GM21737 (cell line): Measurements from ENCODE around the gene SPDYA.

ENCODE experiments used
- ATAC-seq: cut with Tn5 transposase; IDR thresholded peaks from one replicate; pipeline ENCODE4 v1.9.1; 2021; ENCODE audit warnings: mild to moderate bottlenecking, moderate library complexity; ENCODE audit not compliant: unreplicated experiment

SPDYA gene

DNA sequence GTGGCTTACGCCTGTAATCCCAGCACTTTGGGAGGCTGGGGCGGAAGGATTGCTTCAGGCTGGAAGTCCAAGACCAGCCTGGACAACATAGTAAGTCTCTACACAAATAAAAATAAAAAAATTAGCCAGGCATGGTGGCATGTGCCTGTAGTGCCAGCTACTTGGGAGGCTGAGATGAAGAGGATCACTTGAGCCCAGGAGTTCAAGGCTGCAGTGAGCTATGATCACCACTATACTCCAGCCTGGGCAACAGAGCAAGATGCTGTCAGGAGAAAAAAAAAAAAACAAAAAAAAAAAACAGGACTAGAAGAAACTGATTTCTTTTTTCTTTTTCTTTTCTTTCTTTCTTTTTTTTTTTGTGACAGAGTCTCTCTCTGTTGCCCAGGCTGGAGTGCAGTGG is 13.6 kb downstream of the SPDYA start:
- no peak for ATAC-seq

GRCh38 chr2:28824870-28825269 is 14.2 kb downstream of the SPDYA start:
- no peak for ATAC-seq

DNA sequence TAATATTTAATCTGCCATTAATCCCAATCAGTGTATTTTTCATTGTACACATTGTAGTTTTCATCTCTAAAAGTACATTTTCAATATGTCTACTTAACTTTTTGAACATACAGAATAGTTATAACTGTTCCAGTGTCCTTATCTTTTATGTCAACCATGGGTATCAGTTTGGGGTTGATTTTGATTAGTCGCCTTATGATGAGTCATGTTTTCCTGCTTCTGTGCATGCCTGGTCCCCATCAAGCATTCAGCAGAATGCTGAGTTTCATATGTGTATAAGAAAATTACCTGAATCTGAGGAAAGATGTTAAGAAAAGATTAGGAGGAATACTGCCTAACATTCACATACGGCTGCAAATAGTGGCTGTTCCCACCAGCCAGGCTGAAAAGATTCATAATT is 17.7 kb downstream of the SPDYA start:
- no peak for ATAC-seq

DNA sequence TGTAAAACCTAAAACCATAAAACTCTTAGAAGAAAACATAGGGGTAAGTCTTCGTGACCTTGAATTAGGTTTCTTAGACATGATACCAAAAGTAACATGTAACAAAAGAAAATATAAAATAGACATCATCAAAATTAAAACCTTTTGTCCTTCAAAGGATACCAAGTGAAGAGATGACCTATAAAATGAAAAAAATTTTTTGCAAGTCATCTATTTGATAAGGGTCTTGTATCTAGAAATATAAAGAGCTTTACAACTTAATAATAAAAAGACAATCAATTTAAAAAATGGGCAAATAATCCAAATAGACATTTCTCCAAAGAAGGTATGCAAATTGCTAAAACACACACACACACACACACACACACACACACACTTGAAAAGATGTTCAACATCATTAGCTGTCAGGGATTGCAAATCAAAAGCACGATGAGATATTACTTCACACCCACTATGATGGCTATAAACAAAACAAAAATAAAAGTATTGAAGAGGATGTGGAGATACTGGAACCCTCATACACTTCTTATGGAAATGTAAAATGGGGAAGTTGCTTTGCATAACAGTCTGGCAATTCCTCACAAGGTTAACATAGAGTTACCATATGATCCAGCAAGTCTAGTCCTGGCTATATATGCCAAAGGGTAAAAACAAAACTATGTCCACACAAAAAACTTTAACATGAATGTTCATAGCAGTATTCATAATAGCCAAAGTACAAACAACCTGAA is 23.3 kb downstream of the SPDYA start:
- ATAC-seq, result no peak

- ATAC-seq, result no peak
Measured at GRCh38 chr2:28835781-28836180, 25.1 kb downstream of the SPDYA start.

DNA sequence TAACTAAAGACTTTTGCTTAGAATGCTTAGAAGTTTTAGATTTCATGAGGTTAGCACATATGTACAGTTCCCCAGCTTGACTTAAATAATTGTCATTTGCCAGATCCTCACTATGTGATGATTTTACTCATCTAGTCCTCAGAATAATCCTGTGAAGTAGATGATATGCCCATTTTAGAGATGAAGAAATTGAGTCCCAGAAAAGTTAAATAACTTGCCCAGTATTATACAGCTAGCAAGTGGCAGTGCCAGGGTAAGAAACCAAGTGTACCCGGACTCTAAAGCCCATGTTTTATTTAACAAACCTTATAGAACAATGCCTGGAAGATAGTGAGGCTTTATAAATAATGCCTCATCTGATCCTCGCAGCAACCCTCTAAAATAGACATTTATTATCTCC is 28.3 kb downstream of the SPDYA start:
- no peak for ATAC-seq

- no peak for ATAC-seq
Measured at GRCh38 chr2:28842042-28842441, 31.4 kb downstream of the SPDYA start.

- ATAC-seq, result no peak
Measured at GRCh38 chr2:28855193-28855592, 44.6 kb downstream of the SPDYA start.

- ATAC-seq, result no peak
Measured at GRCh38 chr2:28855977-28856376, 45.3 kb downstream of the SPDYA start.

GRCh38 chr2:28868611-28869010 is 58.0 kb downstream of the SPDYA start:
- ATAC-seq, result no peak

DNA sequence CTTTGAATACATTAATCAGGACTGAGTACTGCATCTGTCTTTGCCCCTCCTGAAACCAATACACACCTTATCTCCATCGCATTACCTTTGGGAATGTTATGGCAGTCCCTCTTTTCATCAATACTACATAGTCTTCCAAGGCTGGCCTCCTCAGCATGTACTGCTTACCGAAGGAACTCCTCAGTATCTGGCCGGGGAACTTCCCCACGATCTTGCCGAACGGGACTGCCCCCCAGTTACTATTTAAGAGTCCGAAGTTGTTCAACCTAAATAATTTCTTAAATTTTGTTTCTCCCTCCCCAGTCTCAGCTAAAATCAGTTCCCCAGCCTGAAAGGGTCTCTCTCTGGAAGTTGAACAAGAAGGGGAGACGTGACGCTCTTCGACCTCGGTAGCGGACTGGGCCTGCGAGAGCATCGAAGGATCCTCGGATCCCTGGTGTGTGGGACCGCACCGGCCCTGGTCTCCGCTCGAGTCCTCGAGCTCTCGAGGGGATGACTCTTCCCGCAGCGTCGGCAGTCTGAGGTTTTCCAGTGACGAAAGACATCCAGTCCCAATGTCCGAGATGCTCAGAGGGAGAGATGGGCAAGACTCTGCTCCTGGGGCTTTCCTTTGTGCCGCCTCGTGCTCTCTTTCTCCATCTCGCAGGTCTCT is 59.0 kb downstream of the SPDYA start:
- peak; percentile 21 for ATAC-seq

DNA sequence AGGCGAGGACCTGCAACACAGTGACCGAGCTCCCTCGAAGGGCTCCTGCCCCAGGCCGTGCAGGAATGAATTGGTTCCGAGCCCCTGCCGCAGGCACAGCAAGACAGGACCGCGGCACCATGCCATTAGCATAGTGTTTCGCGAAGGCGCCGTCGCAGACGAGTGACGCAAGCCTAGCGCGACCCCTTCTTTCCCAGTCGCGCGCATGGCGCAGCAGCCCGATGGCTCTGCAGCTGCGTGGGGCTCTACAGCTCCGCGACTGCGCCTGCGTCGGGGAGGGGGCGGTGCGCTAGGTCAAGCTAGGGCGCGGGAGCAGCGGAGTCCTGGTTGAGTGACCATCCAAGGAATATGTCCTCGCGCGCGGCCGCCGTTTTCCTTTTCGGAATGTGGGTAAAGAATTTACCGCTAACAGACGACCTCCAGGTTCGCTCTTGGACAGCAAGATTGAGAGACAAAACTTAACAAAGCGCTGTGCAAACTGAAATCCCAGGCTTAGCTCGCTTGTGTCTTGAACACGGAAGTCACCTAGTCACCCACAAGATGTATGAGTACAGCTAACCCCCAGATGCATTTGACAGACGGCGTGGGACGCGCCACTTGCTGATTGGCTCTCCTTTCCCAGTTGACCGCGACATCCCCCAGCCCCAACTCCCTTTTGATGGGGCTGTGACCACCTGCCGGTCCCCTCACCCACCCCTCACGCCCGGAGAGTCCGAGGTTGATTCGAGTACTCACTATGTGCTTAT is 59.7 kb downstream of the SPDYA start, which contains the start of gene TRMT61B:
Gene TRMT61B, minus strand, starts transcription at position 164 of the 746 bp plus-strand sequence. Its CDS starts 32 bp downstream, at position 132.
- peak; percentile 95 for ATAC-seq

DNA sequence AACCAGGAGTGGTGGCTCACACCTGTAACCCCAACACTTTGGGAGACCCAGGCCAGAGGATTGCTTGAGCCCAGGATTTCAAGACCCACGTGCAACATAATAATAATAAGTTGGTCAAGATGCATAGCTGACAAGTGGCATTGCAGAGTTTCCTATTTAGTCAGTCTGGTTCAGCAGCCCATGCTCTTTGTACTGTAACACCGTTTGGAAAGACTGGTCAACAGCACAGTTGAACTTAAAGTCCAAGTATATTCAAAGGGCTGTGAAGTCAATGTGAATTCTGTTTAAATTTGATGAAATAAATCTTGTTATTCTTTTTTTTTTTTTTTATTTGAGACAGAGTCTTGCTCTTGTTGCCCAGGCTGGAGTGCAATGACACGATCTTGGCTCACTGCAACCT is 61.0 kb downstream of the SPDYA start:
- ATAC-seq, result no peak

GRCh38 chr2:28880193-28880592 is 69.6 kb downstream of the SPDYA start:
- ATAC-seq, result no peak

- no peak for ATAC-seq
Measured at GRCh38 chr2:28893488-28893887, 82.9 kb downstream of the SPDYA start.

- peak; percentile 89 for ATAC-seq
Measured at GRCh38 chr2:28894470-28895188, 84.0 kb downstream of the SPDYA start, which contains the start of gene WDR43. WDR43 (plus strand) TSS chr2:28894667; CDS start chr2:28894699, 32 bp downstream.

- peak; percentile 19 for ATAC-seq
Measured at GRCh38 chr2:28895189-28895893, 84.7 kb downstream of the SPDYA start.

DNA sequence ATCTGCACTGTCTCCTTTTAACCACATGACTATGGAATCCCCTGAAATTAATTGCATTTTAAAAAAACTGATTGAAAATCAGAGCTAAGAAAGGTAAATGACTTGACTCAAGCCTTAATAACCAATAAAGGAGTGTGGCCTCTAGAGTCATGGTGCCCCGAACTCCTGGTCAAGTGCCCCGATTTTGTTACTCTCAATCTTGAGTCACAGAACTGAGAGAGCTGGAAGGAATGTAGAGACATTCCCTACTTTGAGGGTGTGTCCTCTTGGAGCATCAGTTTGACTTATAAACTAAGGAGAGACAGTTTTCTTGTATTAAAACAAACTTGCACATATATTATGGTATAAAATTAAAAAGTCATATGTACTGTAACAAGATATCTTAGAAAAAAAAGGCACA is 86.3 kb downstream of the SPDYA start:
- no peak for ATAC-seq

GRCh38 chr2:28898048-28898447 is 87.4 kb downstream of the SPDYA start:
- ATAC-seq, result no peak
